K562 (cell line): ENCODE data around the gene TFCP2L1. TPM values are rescaled to one million over a fixed set of nuclear protein-coding genes. Genes with fewer than 3 reads are reported as not detected.

Source experiments
- ATAC-seq: fragments of 200-7000 bp; cut with Tn5 transposase; 3 replicates; pipeline ENCODE4 v1.9.1; 2020; ENCODE audit warnings: moderate library complexity
- BruUV-seq: library from RNA; stranded (reverse); fragments of 400-500 nt; replicated peaks from 2 replicates; lab custom pipeline; 2021; lab: Mats Ljungman, UMichigan
- CTCF ChIA-PET: fragments of 300-600 bp; formaldehyde crosslinking; extraction: SDS; loops from one replicate; lab custom pipeline; 2021; ENCODE audit warnings: low intra/inter-chr PET ratio; lab: Yijun Ruan, JAX
- POLR2A ChIA-PET: fragments of 300-600, 350-650 bp; sonication (Branson Sonifier 250); formaldehyde crosslinking; extraction: SDS; loops from one replicate; lab custom pipeline; 2021; ENCODE audit warnings: antibody characterized with exemption, inconsistent platforms; lab: Yijun Ruan, JAX
- DNase-seq, 4 experiments: peaks; one replicate each; pipeline versions ENCODE4 v3.0.0 to v3.0.0-alpha.2; 2011 to 2018; ENCODE audit warnings: low spot score in 3 of 4, mixed read lengths in 3 of 4; ENCODE audit errors: extremely low read depth in 1 of 4
- FAIRE-seq: peaks from 2 replicates; lab custom pipeline; 2011; peaks lifted over from hg19 to GRCh38; lab: Jason Lieb, UNC
- H2AFZ ChIP-seq: 2 replicates; pipeline ENCODE4 v1.6.0; 2011; ENCODE audit warnings: low read depth, low read length, control low read depth, inconsistent platforms
- H3K27ac ChIP-seq: fragments of 200-600 bp; 3 replicates; pipeline ENCODE4 v1.8.0; 2011; ENCODE audit warnings: low read depth, mild to moderate bottlenecking, control low read depth, inconsistent platforms, low read length, moderate library complexity, mixed read lengths; ENCODE audit errors: extremely low read depth
- H3K27me3 ChIP-seq, 2 experiments: fragments of 300-600 bp in 1 of 2; 2 replicates in 1 of 2; 3 replicates in 1 of 2; pipeline versions ENCODE4 v1.6.0 to v1.8.0; 2011; ENCODE audit warnings: inconsistent platforms in 2 of 2, low read length in 2 of 2, mild to moderate bottlenecking in 1 of 2, mixed read lengths in 1 of 2, moderate library complexity in 1 of 2; ENCODE audit not compliant: control insufficient read depth in 2 of 2, insufficient read depth in 2 of 2
- H3K36me3 ChIP-seq: fragments of 300-600 bp; 3 replicates; pipeline ENCODE4 v1.8.0; 2011; ENCODE audit warnings: mild to moderate bottlenecking, low read length, inconsistent platforms; ENCODE audit not compliant: control insufficient read depth, insufficient read depth
- H3K4me1 ChIP-seq, 2 experiments: fragments of 200-600 bp in 1 of 2; replicated peaks in 1 of 2; 2 replicates in 1 of 2; 3 replicates in 1 of 2; pipeline versions ENCODE4 v1.5.1 to v1.8.0; 2011; ENCODE audit warnings: inconsistent platforms in 2 of 2, low read length in 2 of 2, mild to moderate bottlenecking in 1 of 2, mixed read lengths in 1 of 2, moderate library complexity in 1 of 2; ENCODE audit not compliant: control insufficient read depth in 2 of 2, insufficient read depth in 2 of 2
- H3K4me2 ChIP-seq: 2 replicates; pipeline ENCODE4 v1.6.1; 2011; ENCODE audit warnings: low read length, control low read depth, inconsistent platforms, mixed read lengths; ENCODE audit not compliant: insufficient read depth
- H3K4me3 ChIP-seq: fragments of 200-600 bp; sonication (generic), shearing (Covaris generic); 2 replicates; pipeline ENCODE4 v1.5.1; 2016; ENCODE audit warnings: control low read depth, inconsistent platforms
- H3K79me2 ChIP-seq: fragments of 200-600 bp; 3 replicates; pipeline ENCODE4 v1.8.0; 2011; ENCODE audit warnings: low read length, inconsistent platforms; ENCODE audit not compliant: control insufficient read depth, insufficient read depth
- H3K9ac ChIP-seq, 2 experiments: 2 replicates each; pipeline versions ENCODE4 v1.6.0 to v1.6.1; 2011; ENCODE audit warnings: low read depth in 2 of 2, low read length in 2 of 2, control low read depth in 1 of 2, inconsistent platforms in 1 of 2, mild to moderate bottlenecking in 1 of 2, mixed read lengths in 1 of 2; ENCODE audit not compliant: insufficient read depth in 1 of 2
- H3K9me1 ChIP-seq: one replicate; pipeline ENCODE4 v1.6.0; 2011; ENCODE audit warnings: inconsistent platforms, mild to moderate bottlenecking, low read length, moderate library complexity; ENCODE audit not compliant: control insufficient read depth, insufficient read depth
- H3K9me3 ChIP-seq: replicated peaks from 2 replicates; pipeline ENCODE4 v1.5.1; 2011; ENCODE audit warnings: low read depth, low read length, inconsistent platforms; ENCODE audit not compliant: control insufficient read depth, insufficient read depth
- H4K20me1 ChIP-seq: replicated peaks from 2 replicates; pipeline ENCODE4 v1.6.1; 2011; ENCODE audit warnings: low read length, inconsistent platforms, mixed read lengths; ENCODE audit not compliant: control insufficient read depth, insufficient read depth
- BRD4 ChIP-seq: fragments of 200-600 bp; sonication (generic); IDR thresholded peaks from 2 replicates; pipeline ENCODE4 v1.6.1; 2017; ENCODE audit warnings: inconsistent platforms
- EWSR1 ChIP-seq: fragments of 450-650 bp; IDR thresholded peaks from 2 replicates; pipeline ENCODE4 v1.6.1; 2018; ENCODE audit warnings: borderline replicate concordance, mild to moderate bottlenecking, low read depth, moderate library complexity; ENCODE audit not compliant: partially characterized antibody
- FOXP4 ChIP-seq: sonication (generic); formaldehyde crosslinking; IDR thresholded peaks from 2 replicates; pipeline ENCODE4 v1.8.0; 2022; ENCODE audit warnings: mild to moderate bottlenecking, missing genetic modification reagents, borderline replicate concordance
- HNRNPH1 ChIP-seq: fragments of 200-400 bp; formaldehyde crosslinking; optimal IDR thresholded peaks from 2 replicates; pipeline ENCODE3; 2017; ENCODE audit warnings: low read depth, mild to moderate bottlenecking, low read length, moderate library complexity
- KDM2B ChIP-seq: fragments of 250-450 bp; sonication (Bioruptor Pico); IDR thresholded peaks from 2 replicates; pipeline ENCODE4 v1.8.0; 2021; ENCODE audit warnings: mild to moderate bottlenecking, moderate library complexity
- MEIS2 ChIP-seq: fragments of 450-650 bp; IDR thresholded peaks from 2 replicates; pipeline ENCODE4 v1.6.1; 2014; ENCODE audit warnings: mild to moderate bottlenecking; ENCODE audit not compliant: partially characterized antibody
- MLLT1 ChIP-seq, 2 experiments: fragments of 450-650 bp; IDR thresholded peaks; 2 replicates each; pipeline ENCODE4 v1.6.1; 2016
- NCOA4 ChIP-seq: fragments of 450-650 bp; IDR thresholded peaks from 2 replicates; pipeline ENCODE4 v1.6.1; 2018; ENCODE audit warnings: mild to moderate bottlenecking; ENCODE audit not compliant: partially characterized antibody
- OTX1 ChIP-seq: fragments of 450-650 bp; formaldehyde crosslinking; IDR thresholded peaks from 2 replicates; pipeline ENCODE4 v1.4.0; 2022; ENCODE audit warnings: mild to moderate bottlenecking
- PRPF4 ChIP-seq: fragments of 200-400 bp; formaldehyde crosslinking; IDR thresholded peaks from one replicate; pipeline ENCODE4 v1.6.1; 2017; ENCODE audit warnings: low read length, low read depth, mild to moderate bottlenecking; ENCODE audit not compliant: insufficient read depth, poor library complexity, severe bottlenecking
- RCOR1 ChIP-seq, 2 experiments: IDR thresholded peaks; 2 replicates each; pipeline ENCODE4 v1.6.1; 2012; ENCODE audit warnings: low read depth in 2 of 2, low read length in 2 of 2, borderline replicate concordance in 1 of 2, improper control_type of control experiment in 1 of 2
- U2AF2 ChIP-seq: fragments of 200-400 bp; formaldehyde crosslinking; optimal IDR thresholded peaks from 2 replicates; pipeline ENCODE3; 2017; ENCODE audit warnings: low read depth, mild to moderate bottlenecking, low read length
- ZNF165 ChIP-seq: fragments of 250-450 bp; sonication (Bioruptor Pico); IDR thresholded peaks from 2 replicates; pipeline ENCODE4 v1.4.0; 2020; ENCODE audit warnings: borderline replicate concordance
- ZNF561 ChIP-seq: fragments of 450-650 bp; formaldehyde crosslinking; conservative IDR thresholded peaks from 2 replicates; pipeline ENCODE4 v1.4.0; 2020; ENCODE audit warnings: mild to moderate bottlenecking, moderate library complexity
- WGBS: fragments of 100-300 bp; shearing (Covaris generic); methylation state at CpG from one replicate; pipeline ENCODE4 v1.1.6; 2016; ENCODE audit warnings: low coverage, mixed read lengths; ENCODE audit not compliant: insufficient coverage; ENCODE audit errors: missing lambda C conversion rate; 5-methylcytosine and 5-hydroxymethylcytosine counted together
- in situ Hi-C: fragments of 300-500 bp; cut with MboI; formaldehyde crosslinking; loops from 4 replicates; pipeline ENCODE4 v1.15.0; 2018; ENCODE audit warnings: inconsistent platforms, mixed read lengths
- intact Hi-C: fragments of 100-400 bp; cut with micrococcal nuclease; formaldehyde crosslinking; loops from 2 replicates; pipeline ENCODE4 v1.14.2; 2022
- polyA plus RNA-seq, 8 experiments: library from polyadenylated mRNA; depleted of rRNA in 4 of 8; stranded (reverse) in 5 of 8; unstranded in 3 of 8; fragments of >200 nt; fragmentation: Nextera tagmentation in 2 of 8; fragmentation: Illumina TruSeq in 1 of 8; extraction: Ambion mirVana in 2 of 8; extraction: Trizol in 1 of 8; gene quantifications; 2 replicates each; pipeline versions ENCODE4 v1.2.1 to v1.2.3, GENCODE V29; 2011 to 2014; ENCODE audit warnings: inconsistent platforms in 1 of 8, missing spikeins in 1 of 8
- total RNA-seq, 7 experiments: library from RNA; depleted of rRNA in 6 of 7; stranded (reverse); fragments of >200 nt in 6 of 7; fragmentation: Illumina TruSeq in 2 of 7; extraction: Trizol in 2 of 7; gene quantifications; 2 replicates each; pipeline versions ENCODE4 v1.2.1 to v1.2.3, GENCODE V29; 2011 to 2021; ENCODE audit warnings: low replicate concordance in 1 of 7
- TF ChIP-seq, protein P1 (sequence below): sonication (generic); formaldehyde crosslinking; IDR thresholded peaks from 2 replicates; pipeline ENCODE4 v1.4.0; 2020; ENCODE audit warnings: mild to moderate bottlenecking, missing genetic modification reagents

TFCP2L1 gene
- total and polyA plus RNA-seq, 9 of the 15 experiments (the other 6 are each of a cell fraction or from before 2014, with no cell fraction given), result 0.08 to 1.00 (median 0.42) TPM

DNA sequence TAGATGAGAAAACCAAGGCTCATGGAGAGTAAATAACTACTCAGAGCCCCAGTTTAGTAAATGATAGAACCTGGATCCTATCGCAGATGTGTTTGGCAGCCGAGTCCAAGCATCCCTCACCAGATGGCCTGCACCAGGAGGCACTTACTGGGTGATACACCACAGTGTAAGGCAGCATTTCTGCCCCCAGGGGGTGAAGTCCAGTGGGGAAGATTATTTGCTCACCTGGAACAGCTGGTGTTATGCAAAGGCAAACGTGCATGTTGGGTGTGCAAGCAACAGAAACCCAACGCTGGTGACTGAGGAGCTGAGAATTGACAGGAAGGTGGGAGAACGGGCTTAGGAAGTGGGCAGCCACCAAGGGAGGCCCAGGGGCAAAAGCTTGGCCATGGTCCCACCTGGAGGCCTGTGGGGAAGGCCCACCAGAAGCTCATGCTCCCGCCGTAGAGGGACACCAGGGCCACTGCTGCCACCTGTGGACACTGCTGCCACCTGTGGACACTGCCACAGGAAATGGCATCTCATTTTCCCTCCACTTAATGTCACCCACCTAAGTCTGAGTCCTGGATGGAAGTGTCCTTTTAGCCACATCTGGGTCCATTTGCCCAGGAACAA lies 100.6 kb downstream of the TFCP2L1 start:
- Histone ChIP-seq H3K27ac (no peak overlapping the region), H2AFZ (no peak overlapping the region), H3K4me2 (no peak overlapping the region), H3K9ac (no peak overlapping the region), H3K9me1 (no peaks in the 10 kb centered on the region), H4K20me1 (no peaks in the 10 kb centered on the region), H3K79me2 (no peaks in the 10 kb centered on the region), H3K27me3 (peaks cover 2 to 39% of the 10 kb centered on the region in 2 experiments; a peak in 4 of 5 replicates), H3K4me3 (no peak overlapping the region), H3K36me3 (no peaks in the 10 kb centered on the region), H3K9me3 (no peaks in the 10 kb centered on the region), H3K4me1 (no peaks in the 10 kb centered on the region; a peak in 1 of 5 replicates)
- no TSS peak for BruUV-seq
- ATAC-seq, result no peak
- no peak for DNase-seq
- in situ Hi-C loops, result no loop called here
- no peak for FAIRE-seq
- intact Hi-C loops, result no loop called here
- CTCF ChIA-PET, result no interaction called here
- POLR2A ChIA-PET, result interaction anchor here (0.7 kb wide), 1 partner anchor 128 kb away, joined by 3 read pairs; no protein-coding TSS in a partner anchor
- 5% methylated on average over 7 of the region's 7 CpGs for WGBS
- no peak for TF ChIP-seq MLLT1 (IDR thresholded peaks at IDR 0.05)
- TF ChIP-seq ZNF561 (CRISPR knock-in tag), result no peak
- no peak for TF ChIP-seq MEIS2
- TF ChIP-seq U2AF2, result no peak
- TF ChIP-seq ZNF165, result no peak
- no peak for TF ChIP-seq BRD4
- no peak for TF ChIP-seq FOXP4 (CRISPR knock-in tag)
- TF ChIP-seq PRPF4, result no peak
- TF ChIP-seq RCOR1 (IDR thresholded peaks at IDR 0.05; ENCODE audit: borderline replicate concordance in 1 of 2, low read depth in 2 of 2, low read length in 2 of 2), result no peak
- TF ChIP-seq NCOA4, result no peak
- no peak for TF ChIP-seq KDM2B (CRISPR knock-in tag)
- TF ChIP-seq EWSR1, result no peak
- no peak for TF ChIP-seq HNRNPH1
- TF ChIP-seq, protein P1, sequence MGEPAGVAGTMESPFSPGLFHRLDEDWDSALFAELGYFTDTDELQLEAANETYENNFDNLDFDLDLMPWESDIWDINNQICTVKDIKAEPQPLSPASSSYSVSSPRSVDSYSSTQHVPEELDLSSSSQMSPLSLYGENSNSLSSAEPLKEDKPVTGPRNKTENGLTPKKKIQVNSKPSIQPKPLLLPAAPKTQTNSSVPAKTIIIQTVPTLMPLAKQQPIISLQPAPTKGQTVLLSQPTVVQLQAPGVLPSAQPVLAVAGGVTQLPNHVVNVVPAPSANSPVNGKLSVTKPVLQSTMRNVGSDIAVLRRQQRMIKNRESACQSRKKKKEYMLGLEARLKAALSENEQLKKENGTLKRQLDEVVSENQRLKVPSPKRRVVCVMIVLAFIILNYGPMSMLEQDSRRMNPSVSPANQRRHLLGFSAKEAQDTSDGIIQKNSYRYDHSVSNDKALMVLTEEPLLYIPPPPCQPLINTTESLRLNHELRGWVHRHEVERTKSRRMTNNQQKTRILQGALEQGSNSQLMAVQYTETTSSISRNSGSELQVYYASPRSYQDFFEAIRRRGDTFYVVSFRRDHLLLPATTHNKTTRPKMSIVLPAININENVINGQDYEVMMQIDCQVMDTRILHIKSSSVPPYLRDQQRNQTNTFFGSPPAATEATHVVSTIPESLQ (CRISPR knock-in tag), result no peak
- TF ChIP-seq OTX1 (CRISPR knock-in tag), result no peak
